Omental fat pad (tissue), 4 donors: Measurements from ENCODE around the gene SOX4. TPM values are rescaled to one million over a fixed set of nuclear protein-coding genes. Genes with fewer than 3 reads are reported as not detected.

Experiments
- ATAC-seq: fragments of 150-250 bp; one replicate; pipeline ENCODE4 v1.9.1; 2016; ENCODE audit warnings: mild to moderate bottlenecking, moderate library complexity; ENCODE audit not compliant: low FRiP score
- DNase-seq: peaks from one replicate; pipeline ENCODE4 v3.0.0-alpha.2; 2019; ENCODE audit warnings: low spot score
- small RNA-seq: library from RNA; depleted of rRNA; stranded (forward); fragments of <200 nt; gene quantifications from one replicate; pipeline ENCODE3, GENCODE V24; 2016
- total RNA-seq, 4 donors: library from RNA; depleted of rRNA; stranded (reverse); fragments of >200 nt; gene quantifications; one replicate each; pipeline ENCODE4 v1.1.0, GENCODE V29; 2016
- TF ChIP-seq, protein P1 (sequence below), 3 donors: fragments of 450-650 bp; IDR thresholded peaks; one replicate each; pipeline ENCODE4 v1.5.1; 2016 to 2017; ENCODE audit warnings: antibody characterized with exemption in 3 of 3, mild to moderate bottlenecking in 3 of 3, moderate library complexity in 2 of 3

SOX4 gene
- total RNA-seq, 4 donors from 2014 or later = 6.8 to 12.1 (median 9.4) TPM

DNA sequence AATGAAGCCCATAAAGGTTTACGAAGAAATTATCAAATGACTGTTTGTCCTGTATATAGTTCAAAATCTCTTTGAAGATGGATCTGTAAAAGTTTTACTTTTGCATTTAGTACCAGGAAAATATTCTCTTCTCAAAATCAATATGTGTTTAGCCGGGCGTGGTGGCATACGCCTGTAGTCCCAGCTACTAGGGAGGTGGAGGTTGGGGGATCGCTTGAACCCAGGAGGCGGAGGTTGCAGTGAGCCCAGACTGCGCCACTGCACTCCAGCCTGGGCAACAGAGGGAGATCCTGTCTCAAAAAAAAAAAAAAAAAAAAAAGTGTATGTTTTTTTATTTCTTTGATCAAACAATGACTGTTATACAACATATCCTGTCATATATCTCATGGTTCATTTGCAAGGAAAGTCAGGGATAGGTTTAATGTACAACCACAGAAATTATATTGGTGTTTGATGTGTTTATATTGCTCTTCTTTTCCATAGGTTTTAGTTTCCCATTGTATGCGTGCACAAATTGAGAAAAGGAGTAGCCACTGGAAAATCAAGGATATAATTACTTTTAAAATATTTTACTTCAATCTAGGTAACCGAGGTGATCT, 40.1 kb downstream of the SOX4 start:
- TF ChIP-seq, protein P1, sequence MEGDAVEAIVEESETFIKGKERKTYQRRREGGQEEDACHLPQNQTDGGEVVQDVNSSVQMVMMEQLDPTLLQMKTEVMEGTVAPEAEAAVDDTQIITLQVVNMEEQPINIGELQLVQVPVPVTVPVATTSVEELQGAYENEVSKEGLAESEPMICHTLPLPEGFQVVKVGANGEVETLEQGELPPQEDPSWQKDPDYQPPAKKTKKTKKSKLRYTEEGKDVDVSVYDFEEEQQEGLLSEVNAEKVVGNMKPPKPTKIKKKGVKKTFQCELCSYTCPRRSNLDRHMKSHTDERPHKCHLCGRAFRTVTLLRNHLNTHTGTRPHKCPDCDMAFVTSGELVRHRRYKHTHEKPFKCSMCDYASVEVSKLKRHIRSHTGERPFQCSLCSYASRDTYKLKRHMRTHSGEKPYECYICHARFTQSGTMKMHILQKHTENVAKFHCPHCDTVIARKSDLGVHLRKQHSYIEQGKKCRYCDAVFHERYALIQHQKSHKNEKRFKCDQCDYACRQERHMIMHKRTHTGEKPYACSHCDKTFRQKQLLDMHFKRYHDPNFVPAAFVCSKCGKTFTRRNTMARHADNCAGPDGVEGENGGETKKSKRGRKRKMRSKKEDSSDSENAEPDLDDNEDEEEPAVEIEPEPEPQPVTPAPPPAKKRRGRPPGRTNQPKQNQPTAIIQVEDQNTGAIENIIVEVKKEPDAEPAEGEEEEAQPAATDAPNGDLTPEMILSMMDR (IDR thresholded peaks at IDR 0.05) = no peak
- no peak for ATAC-seq
- DNase-seq = no peak

DNA sequence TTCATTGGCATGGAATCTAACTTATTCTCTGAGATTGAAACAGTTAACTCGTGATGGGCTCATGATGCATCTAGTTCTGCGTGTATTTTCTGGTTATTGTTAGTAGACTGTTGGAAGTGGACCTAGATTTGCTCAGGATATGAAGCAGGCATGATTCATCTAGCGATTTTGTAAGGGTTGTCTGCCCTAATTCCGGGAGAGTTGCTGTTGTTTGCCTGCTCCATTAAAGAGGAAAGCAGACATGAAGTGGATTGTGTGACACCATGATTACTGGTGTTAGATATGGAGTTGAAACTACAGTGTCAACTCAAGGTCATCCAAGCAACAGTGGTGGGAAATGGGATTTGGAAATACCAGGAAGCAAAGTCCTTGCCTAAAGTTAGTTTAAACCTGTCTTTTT, 41.0 kb downstream of the SOX4 start:
- peak; percentile 59 for ATAC-seq
- DNase-seq = no peak
- TF ChIP-seq, protein P1 (IDR thresholded peaks at IDR 0.05) = no peak

DNA sequence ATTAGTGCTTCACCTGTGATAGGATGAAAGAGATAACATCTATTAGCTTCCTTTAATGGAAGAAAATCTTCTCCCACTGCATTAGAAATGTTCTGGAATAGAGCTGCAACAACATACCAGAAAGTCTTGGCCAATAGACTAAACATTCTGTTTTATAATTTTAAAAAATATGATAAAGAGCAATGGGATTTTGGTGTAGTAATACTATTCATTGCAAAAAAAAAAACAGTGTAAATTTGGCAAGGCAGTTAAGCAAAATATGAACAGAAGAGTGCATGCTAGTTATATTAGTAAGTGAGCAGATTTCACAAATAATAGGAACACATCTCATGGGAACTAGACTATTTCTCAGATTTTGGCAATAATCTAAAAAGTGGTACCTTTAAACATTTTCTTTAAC, 43.3 kb downstream of the SOX4 start:
- DNase-seq = no peak
- TF ChIP-seq, protein P1 (IDR thresholded peaks at IDR 0.05) = no peak
- no peak for ATAC-seq

DNA sequence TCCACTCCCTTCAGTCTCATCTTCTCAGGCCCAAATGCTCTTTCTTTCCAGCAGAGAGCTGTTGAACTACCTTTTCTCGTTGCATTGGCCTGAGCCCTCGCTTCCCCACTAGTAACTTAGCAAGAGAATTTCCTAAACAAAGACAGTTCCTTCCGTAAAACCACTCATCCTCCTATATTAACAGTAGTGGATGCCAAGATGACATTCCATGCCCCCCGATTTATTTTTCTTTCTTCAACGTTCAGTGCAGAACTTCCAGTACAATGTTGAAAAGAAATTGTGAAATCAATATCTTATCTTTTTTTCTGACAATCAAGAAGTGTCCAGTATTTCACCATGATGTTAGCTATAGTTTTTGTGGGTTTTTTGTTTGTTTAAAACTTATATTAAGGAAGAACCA, 45.8 kb downstream of the SOX4 start:
- DNase-seq (no peak), ATAC-seq (no peak)
- TF ChIP-seq, protein P1 (IDR thresholded peaks at IDR 0.05) = no peak

Small RNA genes within 50 kb of the gene (small RNA-seq; reads per million reads assigned to genes)
- gene BOLA2P3 = not detected
